ENCODE data around the gene FOXP1.

The FOXP1 gene

GRCh38 chr3:71045917-71046282 is 537.6 kb downstream of the FOXP1 start:
- TF ChIP-seq ZC3H10 (CRISPR knock-in tag; IDR thresholded peaks at IDR 0.05): no peak
- no peak for TF ChIP-seq TCF4 (CRISPR knock-in tag; IDR thresholded peaks at IDR 0.05; ENCODE audit: borderline replicate concordance)
- no peak for TF ChIP-seq ZNF8 (CRISPR knock-in tag; IDR thresholded peaks at IDR 0.05)
- no peak for TF ChIP-seq PPARA (CRISPR knock-in tag; IDR thresholded peaks at IDR 0.05; ENCODE audit: borderline replicate concordance)
- no peak for TF ChIP-seq ESRRG (CRISPR knock-in tag; IDR thresholded peaks at IDR 0.05)
- no peak for TF ChIP-seq ISL1 (CRISPR knock-in tag; IDR thresholded peaks at IDR 0.05)
- TF ChIP-seq ARNTL (CRISPR knock-in tag; IDR thresholded peaks at IDR 0.05; ENCODE audit: borderline replicate concordance, low read depth): no peak
- TF ChIP-seq RARB (CRISPR knock-in tag; IDR thresholded peaks at IDR 0.05): no peak
- TF ChIP-seq POU6F1 (CRISPR knock-in tag; IDR thresholded peaks at IDR 0.05; ENCODE audit: borderline replicate concordance, low read depth): no peak
- TF ChIP-seq GLIS3 (CRISPR knock-in tag; IDR thresholded peaks at IDR 0.05): no peak
- no peak for TF ChIP-seq ZFP30 (CRISPR knock-in tag; IDR thresholded peaks at IDR 0.05)
- TF ChIP-seq CSDC2 (CRISPR knock-in tag; IDR thresholded peaks at IDR 0.05): no peak
- TF ChIP-seq PATZ1 (CRISPR knock-in tag; IDR thresholded peaks at IDR 0.05; ENCODE audit: borderline replicate concordance): no peak
- no peak for TF ChIP-seq CREB5 (CRISPR knock-in tag; IDR thresholded peaks at IDR 0.05; ENCODE audit: low read depth)
- no peak for TF ChIP-seq BACH2 (CRISPR knock-in tag; IDR thresholded peaks at IDR 0.05; ENCODE audit: borderline replicate concordance)
- TF ChIP-seq TOX (CRISPR knock-in tag; IDR thresholded peaks at IDR 0.05; ENCODE audit: borderline replicate concordance): no peak
- TF ChIP-seq SNAI2 (CRISPR knock-in tag; IDR thresholded peaks at IDR 0.05): no peak
- no peak for ATAC-seq

DNA sequence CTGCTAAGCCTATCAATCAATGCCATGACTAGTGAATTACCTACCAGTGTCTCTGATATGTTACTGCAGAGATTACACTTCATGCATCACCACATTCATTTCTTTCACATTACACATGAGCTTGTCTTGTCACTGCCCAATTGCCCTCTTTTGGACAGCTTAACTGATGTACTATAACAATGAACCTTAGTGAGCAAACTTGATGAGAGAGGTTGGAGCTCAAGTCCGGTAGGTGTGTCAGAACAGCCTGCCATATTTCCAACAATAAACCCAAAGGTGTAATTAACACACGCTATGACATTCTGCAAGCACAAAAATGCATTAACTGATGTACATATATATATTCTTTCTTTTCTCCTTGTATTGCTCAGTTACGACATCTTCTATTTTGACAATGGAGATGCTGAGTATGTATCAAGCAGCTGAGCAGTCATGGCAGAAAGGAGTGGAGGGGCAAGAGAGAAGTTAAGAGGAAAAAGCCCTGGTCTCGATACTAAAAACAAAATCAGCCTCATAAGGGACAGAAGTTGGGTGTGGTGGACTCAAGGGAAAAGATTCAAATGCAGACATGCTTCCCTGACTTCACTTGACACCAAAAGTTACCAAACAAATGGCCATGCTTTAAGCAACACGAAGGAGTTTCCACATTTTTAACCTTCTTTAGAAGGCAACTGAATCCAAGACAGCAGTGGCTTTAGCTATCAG is 538.2 kb downstream of the FOXP1 start:
- TF ChIP-seq ZFP3 (CRISPR knock-in tag; IDR thresholded peaks at IDR 0.05) (no peak), ISL1 (CRISPR knock-in tag; IDR thresholded peaks at IDR 0.05) (no peak), RARB (CRISPR knock-in tag; IDR thresholded peaks at IDR 0.05) (no peak), CSRNP3 (CRISPR knock-in tag; IDR thresholded peaks at IDR 0.05) (no peak), POU6F1 (CRISPR knock-in tag; IDR thresholded peaks at IDR 0.05; ENCODE audit: borderline replicate concordance, low read depth) (no peak), CSDC2 (CRISPR knock-in tag; IDR thresholded peaks at IDR 0.05) (no peak), BACH2 (CRISPR knock-in tag; IDR thresholded peaks at IDR 0.05; ENCODE audit: borderline replicate concordance) (no peak), ESRRG (CRISPR knock-in tag; IDR thresholded peaks at IDR 0.05) (no peak), CREB5 (CRISPR knock-in tag; IDR thresholded peaks at IDR 0.05; ENCODE audit: low read depth) (no peak), SNAI2 (CRISPR knock-in tag; IDR thresholded peaks at IDR 0.05) (no peak), PATZ1 (CRISPR knock-in tag; IDR thresholded peaks at IDR 0.05; ENCODE audit: borderline replicate concordance) (no peak), ZFP30 (CRISPR knock-in tag; IDR thresholded peaks at IDR 0.05) (no peak), ARNTL (CRISPR knock-in tag; IDR thresholded peaks at IDR 0.05; ENCODE audit: borderline replicate concordance, low read depth) (no peak), GLIS3 (CRISPR knock-in tag; IDR thresholded peaks at IDR 0.05) (no peak), TSHZ2 (CRISPR knock-in tag; IDR thresholded peaks at IDR 0.05) (no peak), ZNF70 (CRISPR knock-in tag; IDR thresholded peaks at IDR 0.05) (no peak), ZNF8 (CRISPR knock-in tag; IDR thresholded peaks at IDR 0.05) (no peak), TOX (CRISPR knock-in tag; IDR thresholded peaks at IDR 0.05; ENCODE audit: borderline replicate concordance) (no peak)
- ATAC-seq: no peak

All from SK-N-SH treated with all-trans-retinoic acid at 6 μM for 48 hours (cell line).